H1 (cell line): ENCODE data around the gene RNF146. TPM values are rescaled to one million over a fixed set of nuclear protein-coding genes. Genes with fewer than 3 reads are reported as not detected.

ENCODE experiments used
- CHD1 ChIP-seq: IDR thresholded peaks from 2 replicates; pipeline ENCODE4 v1.6.1; 2012; ENCODE audit warnings: low read depth, low read length, improper control_type of control experiment
- HDAC2 ChIP-seq, 2 experiments: fragments of 300-600 bp in 1 of 2; sonication (generic) in 1 of 2; IDR thresholded peaks; 2 replicates each; pipeline ENCODE4 v1.6.1; 2011 to 2012; ENCODE audit warnings: low read depth in 2 of 2, low read length in 2 of 2, mild to moderate bottlenecking in 2 of 2, moderate library complexity in 2 of 2, borderline replicate concordance in 1 of 2, inconsistent platforms in 1 of 2
- HDAC6 ChIP-seq: IDR thresholded peaks from one replicate; pipeline ENCODE4 v1.7.1; 2012; ENCODE audit warnings: low read depth, mild to moderate bottlenecking, inconsistent platforms, low read length, moderate library complexity
- RBBP5 ChIP-seq: IDR thresholded peaks from 2 replicates; pipeline ENCODE4 v1.7.1; 2012; ENCODE audit warnings: low read depth, mild to moderate bottlenecking, inconsistent platforms, low read length, moderate library complexity, borderline replicate concordance
- TAF1 ChIP-seq: IDR thresholded peaks from 2 replicates; pipeline ENCODE4 v1.6.1; 2011; ENCODE audit warnings: mild to moderate bottlenecking, low read depth, low read length
- TAF7 ChIP-seq: optimal IDR thresholded peaks from 2 replicates; pipeline ENCODE3; 2011; ENCODE audit warnings: low read depth, mild to moderate bottlenecking, inconsistent platforms, low read length, moderate library complexity, borderline replicate concordance
- TBP ChIP-seq: IDR thresholded peaks from 2 replicates; pipeline ENCODE4 v1.6.1; 2011; ENCODE audit warnings: low read depth, low read length, improper control_type of control experiment
- polyA plus RNA-seq, 7 experiments: library from polyadenylated mRNA; depleted of rRNA in 3 of 7; stranded (reverse) in 5 of 7; unstranded in 2 of 7; fragments of >200 nt in 5 of 7; fragments of 200-250 nt in 2 of 7; gene quantifications; 1 replicate in 5 of 7; 2 replicates in 1 of 7; 4 replicates in 1 of 7; pipeline versions ENCODE4 v1.2.1 to v1.2.3, GENCODE V29; 2011 to 2013; ENCODE audit warnings: missing spikeins in 2 of 7, mixed read lengths in 2 of 7
- total RNA-seq: library from RNA; stranded (reverse); fragmentation: NEBNext Ultra II Directional; extraction: Animal tissue kit (Norgen Biotek cat#: 25700); gene quantifications from 2 replicates; pipeline ENCODE4 v1.2.1, GENCODE V29; 2021
- TF ChIP-seq, protein P1 (sequence below): fragments of 300-600 bp; sonication (generic); IDR thresholded peaks from 2 replicates; pipeline ENCODE4 v1.7.1; 2012; ENCODE audit warnings: low read length, moderate library complexity, mild to moderate bottlenecking, inconsistent platforms; ENCODE audit not compliant: insufficient replicate concordance
- TF ChIP-seq, protein P2 (sequence below): IDR thresholded peaks from 2 replicates; pipeline ENCODE4 v1.6.1; 2011; ENCODE audit warnings: low read depth, mild to moderate bottlenecking, low read length; ENCODE audit not compliant: insufficient read depth

RNF146 gene
- total and polyA plus RNA-seq, 2 of the 8 experiments (the other 6 are each of a cell fraction or from before 2014, with no cell fraction given) = 16.1 to 30.8 TPM

DNA sequence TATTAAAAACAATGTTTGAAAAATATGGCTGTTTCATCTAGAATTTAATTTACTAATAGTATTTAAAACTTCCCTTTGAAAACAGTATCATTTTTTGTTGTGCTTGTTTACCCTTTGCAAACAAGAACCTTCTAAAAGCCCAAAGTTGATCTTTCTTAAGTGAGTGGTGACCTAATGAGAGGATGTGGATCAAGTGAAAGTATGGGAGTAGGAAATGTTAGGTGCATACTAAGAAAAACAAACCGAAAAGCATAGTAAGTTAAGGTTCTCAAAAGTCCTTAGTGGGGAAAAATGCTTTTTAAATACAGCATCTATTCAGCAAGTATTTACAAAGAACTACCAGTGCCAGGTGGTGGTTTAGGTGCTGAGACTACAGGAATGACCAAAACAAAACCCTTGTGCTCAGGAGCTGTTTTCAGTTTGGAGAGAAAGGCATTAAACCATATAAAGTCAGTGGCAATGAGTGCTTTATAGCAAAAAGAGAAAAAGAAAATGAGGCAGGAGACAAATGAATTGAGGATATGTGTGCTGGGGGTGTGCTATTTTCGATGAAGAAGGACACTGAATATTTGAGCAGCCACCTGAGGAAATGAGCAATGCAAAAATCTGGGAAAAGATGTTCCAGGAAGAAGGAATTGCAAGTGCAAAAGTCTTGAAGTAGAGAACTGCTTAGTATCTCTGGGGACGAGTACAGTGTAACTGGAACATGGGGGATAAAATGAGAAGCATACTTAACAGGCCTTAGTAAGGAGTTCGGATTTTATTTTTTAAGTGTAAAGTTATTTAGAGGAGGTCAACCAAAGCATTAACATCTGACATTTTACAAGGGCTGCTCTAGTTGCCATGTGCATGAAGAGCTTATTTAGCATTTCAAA, 24.0 kb downstream of the RNF146 start (continued):
- TF ChIP-seq, protein P1, sequence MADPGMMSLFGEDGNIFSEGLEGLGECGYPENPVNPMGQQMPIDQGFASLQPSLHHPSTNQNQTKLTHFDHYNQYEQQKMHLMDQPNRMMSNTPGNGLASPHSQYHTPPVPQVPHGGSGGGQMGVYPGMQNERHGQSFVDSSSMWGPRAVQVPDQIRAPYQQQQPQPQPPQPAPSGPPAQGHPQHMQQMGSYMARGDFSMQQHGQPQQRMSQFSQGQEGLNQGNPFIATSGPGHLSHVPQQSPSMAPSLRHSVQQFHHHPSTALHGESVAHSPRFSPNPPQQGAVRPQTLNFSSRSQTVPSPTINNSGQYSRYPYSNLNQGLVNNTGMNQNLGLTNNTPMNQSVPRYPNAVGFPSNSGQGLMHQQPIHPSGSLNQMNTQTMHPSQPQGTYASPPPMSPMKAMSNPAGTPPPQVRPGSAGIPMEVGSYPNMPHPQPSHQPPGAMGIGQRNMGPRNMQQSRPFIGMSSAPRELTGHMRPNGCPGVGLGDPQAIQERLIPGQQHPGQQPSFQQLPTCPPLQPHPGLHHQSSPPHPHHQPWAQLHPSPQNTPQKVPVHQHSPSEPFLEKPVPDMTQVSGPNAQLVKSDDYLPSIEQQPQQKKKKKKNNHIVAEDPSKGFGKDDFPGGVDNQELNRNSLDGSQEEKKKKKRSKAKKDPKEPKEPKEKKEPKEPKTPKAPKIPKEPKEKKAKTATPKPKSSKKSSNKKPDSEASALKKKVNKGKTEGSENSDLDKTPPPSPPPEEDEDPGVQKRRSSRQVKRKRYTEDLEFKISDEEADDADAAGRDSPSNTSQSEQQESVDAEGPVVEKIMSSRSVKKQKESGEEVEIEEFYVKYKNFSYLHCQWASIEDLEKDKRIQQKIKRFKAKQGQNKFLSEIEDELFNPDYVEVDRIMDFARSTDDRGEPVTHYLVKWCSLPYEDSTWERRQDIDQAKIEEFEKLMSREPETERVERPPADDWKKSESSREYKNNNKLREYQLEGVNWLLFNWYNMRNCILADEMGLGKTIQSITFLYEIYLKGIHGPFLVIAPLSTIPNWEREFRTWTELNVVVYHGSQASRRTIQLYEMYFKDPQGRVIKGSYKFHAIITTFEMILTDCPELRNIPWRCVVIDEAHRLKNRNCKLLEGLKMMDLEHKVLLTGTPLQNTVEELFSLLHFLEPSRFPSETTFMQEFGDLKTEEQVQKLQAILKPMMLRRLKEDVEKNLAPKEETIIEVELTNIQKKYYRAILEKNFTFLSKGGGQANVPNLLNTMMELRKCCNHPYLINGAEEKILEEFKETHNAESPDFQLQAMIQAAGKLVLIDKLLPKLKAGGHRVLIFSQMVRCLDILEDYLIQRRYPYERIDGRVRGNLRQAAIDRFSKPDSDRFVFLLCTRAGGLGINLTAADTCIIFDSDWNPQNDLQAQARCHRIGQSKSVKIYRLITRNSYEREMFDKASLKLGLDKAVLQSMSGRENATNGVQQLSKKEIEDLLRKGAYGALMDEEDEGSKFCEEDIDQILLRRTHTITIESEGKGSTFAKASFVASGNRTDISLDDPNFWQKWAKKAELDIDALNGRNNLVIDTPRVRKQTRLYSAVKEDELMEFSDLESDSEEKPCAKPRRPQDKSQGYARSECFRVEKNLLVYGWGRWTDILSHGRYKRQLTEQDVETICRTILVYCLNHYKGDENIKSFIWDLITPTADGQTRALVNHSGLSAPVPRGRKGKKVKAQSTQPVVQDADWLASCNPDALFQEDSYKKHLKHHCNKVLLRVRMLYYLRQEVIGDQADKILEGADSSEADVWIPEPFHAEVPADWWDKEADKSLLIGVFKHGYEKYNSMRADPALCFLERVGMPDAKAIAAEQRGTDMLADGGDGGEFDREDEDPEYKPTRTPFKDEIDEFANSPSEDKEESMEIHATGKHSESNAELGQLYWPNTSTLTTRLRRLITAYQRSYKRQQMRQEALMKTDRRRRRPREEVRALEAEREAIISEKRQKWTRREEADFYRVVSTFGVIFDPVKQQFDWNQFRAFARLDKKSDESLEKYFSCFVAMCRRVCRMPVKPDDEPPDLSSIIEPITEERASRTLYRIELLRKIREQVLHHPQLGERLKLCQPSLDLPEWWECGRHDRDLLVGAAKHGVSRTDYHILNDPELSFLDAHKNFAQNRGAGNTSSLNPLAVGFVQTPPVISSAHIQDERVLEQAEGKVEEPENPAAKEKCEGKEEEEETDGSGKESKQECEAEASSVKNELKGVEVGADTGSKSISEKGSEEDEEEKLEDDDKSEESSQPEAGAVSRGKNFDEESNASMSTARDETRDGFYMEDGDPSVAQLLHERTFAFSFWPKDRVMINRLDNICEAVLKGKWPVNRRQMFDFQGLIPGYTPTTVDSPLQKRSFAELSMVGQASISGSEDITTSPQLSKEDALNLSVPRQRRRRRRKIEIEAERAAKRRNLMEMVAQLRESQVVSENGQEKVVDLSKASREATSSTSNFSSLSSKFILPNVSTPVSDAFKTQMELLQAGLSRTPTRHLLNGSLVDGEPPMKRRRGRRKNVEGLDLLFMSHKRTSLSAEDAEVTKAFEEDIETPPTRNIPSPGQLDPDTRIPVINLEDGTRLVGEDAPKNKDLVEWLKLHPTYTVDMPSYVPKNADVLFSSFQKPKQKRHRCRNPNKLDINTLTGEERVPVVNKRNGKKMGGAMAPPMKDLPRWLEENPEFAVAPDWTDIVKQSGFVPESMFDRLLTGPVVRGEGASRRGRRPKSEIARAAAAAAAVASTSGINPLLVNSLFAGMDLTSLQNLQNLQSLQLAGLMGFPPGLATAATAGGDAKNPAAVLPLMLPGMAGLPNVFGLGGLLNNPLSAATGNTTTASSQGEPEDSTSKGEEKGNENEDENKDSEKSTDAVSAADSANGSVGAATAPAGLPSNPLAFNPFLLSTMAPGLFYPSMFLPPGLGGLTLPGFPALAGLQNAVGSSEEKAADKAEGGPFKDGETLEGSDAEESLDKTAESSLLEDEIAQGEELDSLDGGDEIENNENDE = no peak
- TF ChIP-seq HDAC6 = no peak
- no peak for TF ChIP-seq TAF7
- TF ChIP-seq TAF1 = no peak
- TF ChIP-seq CHD1 = no peak
- no peak for TF ChIP-seq HDAC2 (IDR thresholded peaks at IDR 0.05; ENCODE audit: borderline replicate concordance in 1 of 2, low read depth in 2 of 2, low read length in 2 of 2)
- no peak for TF ChIP-seq RBBP5
- TF ChIP-seq, protein P2, sequence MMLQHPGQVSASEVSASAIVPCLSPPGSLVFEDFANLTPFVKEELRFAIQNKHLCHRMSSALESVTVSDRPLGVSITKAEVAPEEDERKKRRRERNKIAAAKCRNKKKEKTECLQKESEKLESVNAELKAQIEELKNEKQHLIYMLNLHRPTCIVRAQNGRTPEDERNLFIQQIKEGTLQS = no peak
- TF ChIP-seq TBP = no peak
